H7 (cell line): ENCODE results near the gene CNTNAP3B. TPM values are rescaled to one million over a fixed set of nuclear protein-coding genes. Genes with fewer than 3 reads are reported as not detected.
"Not testable (repeated sequence)": the region's sequence is repeated elsewhere in the genome, so short reads cannot be mapped to it uniquely, and the experiment has no call there.

Experiments
- DNase-seq: peaks from one replicate; pipeline ENCODE4 v3.0.0; 2012
- H3K27me3 ChIP-seq: 2 replicates; pipeline ENCODE4 v1.6.0; 2011; ENCODE audit warnings: mild to moderate bottlenecking, low read length; ENCODE audit not compliant: control insufficient read depth, insufficient read depth
- H3K36me3 ChIP-seq: replicated peaks from 2 replicates; pipeline ENCODE4 v1.5.1; 2011; ENCODE audit warnings: low read length; ENCODE audit not compliant: control insufficient read depth, insufficient read depth
- H3K4me3 ChIP-seq: 2 replicates; pipeline ENCODE4 v1.5.1; 2011; ENCODE audit warnings: low read depth, mild to moderate bottlenecking, control low read depth, low read length, moderate library complexity; ENCODE audit not compliant: insufficient read depth
- total RNA-seq: library from RNA; depleted of rRNA; stranded (reverse); fragments of >200 nt; shearing (Covaris generic); gene quantifications from 2 replicates; pipeline ENCODE4 v1.2.3, GENCODE V29; 2014; rRNA removed

The CNTNAP3B gene
- total RNA-seq, 1 experiment from 2014 or later, result 2.0 TPM

- H3K36me3 ChIP-seq, DNase-seq, H3K4me3 ChIP-seq, H3K27me3 ChIP-seq: not testable (repeated sequence)
Measured at GRCh38 chr9:41902762-41903161, 226.5 kb downstream of the CNTNAP3B start.

GRCh38 chr9:41898720-41899343, 230.4 kb downstream of the CNTNAP3B start:
- not testable (repeated sequence) for H3K27me3 ChIP-seq, H3K4me3 ChIP-seq, H3K36me3 ChIP-seq, DNase-seq

DNA sequence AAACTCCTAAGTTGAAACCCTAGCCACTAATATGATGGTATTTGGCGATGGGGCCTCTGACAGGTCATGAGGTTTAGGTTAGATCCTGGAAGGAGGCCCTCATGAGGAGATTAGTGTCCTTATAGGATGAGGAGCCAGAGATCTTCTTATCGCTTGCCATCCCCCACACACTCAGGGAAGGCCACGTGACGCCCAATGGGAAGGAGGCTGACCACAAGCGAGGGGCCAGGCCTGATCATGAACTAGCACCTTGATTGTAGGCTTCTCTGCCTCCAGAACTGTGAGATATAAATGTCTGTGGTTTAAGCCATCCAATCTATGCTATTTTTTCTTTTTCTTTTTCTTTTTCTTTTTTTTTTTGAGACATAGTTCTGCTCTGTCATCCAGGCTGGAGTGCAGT, 254.7 kb downstream of the CNTNAP3B start:
- DNase-seq, H3K27me3 ChIP-seq, H3K36me3 ChIP-seq, H3K4me3 ChIP-seq: not testable (repeated sequence)

DNA sequence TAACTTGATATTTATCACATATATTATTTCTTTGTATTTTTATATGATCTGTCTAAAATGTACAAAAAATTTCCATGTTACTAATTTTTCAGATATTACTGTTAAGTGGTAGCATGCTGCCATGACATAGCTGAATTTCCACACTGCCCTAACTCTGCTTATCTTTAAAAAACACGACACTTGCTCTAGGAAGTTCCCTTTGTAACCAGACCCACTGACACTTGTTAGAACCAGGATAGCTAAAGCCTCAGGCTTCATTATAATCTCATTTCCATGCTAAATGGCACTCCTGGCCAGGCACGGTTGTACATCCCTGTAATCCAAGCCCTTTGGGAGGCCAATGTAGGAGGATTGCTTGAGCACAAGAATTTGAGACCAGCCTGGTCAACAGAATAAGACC, 273.8 kb downstream of the CNTNAP3B start:
- not testable (repeated sequence) for H3K4me3 ChIP-seq, H3K36me3 ChIP-seq, H3K27me3 ChIP-seq, DNase-seq

- not testable (repeated sequence) for DNase-seq, H3K27me3 ChIP-seq, H3K4me3 ChIP-seq, H3K36me3 ChIP-seq
Measured at GRCh38 chr9:41851848-41852740, 277.1 kb downstream of the CNTNAP3B start.

DNA sequence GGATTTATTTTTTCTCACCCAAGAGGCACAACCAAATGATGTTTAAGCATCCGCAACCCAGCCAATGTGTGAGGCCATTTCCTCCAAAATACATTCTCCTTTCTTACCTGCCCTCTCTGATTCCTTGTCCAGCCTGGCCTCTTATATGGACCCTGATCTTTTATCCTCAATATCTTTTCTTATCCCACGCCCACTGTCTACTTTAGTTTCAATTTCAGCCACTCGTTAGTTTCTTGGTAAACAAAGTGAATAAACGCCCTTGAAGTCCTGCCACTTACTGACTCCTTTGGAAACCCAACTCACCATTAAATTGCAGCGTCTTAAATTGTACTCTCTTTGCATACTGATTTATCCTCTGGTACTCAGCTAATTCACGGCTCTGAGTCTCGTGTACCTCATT, 281.4 kb downstream of the CNTNAP3B start:
- H3K4me3 ChIP-seq, DNase-seq, H3K27me3 ChIP-seq, H3K36me3 ChIP-seq: not testable (repeated sequence)

Other genes starting within 250 kb of the CNTNAP3B start
- not detected in 2 replicates for gene SPATA31A6, start 54.2 kb upstream of the CNTNAP3B start, total RNA-seq